Vagina (tissue), 2 donors: ENCODE data around the gene CCDC88C.

Source experiments
- CTCF ChIP-seq, 3 experiments: fragments of 450-650 bp in 2 of 3; fragments of 200-600 bp in 1 of 3; sonication (generic) in 1 of 3; IDR thresholded peaks; one replicate each; pipeline ENCODE4 v1.5.1; 2017 to 2019; ENCODE audit warnings: antibody characterized with exemption in 3 of 3, mild to moderate bottlenecking in 2 of 3, moderate library complexity in 2 of 3
- POLR2A ChIP-seq, 2 donors: fragments of 450-650 bp; IDR thresholded peaks; one replicate each; pipeline ENCODE4 v1.6.1; 2017; ENCODE audit warnings: antibody characterized with exemption in 2 of 2, mild to moderate bottlenecking in 2 of 2, moderate library complexity in 2 of 2
- POLR2AphosphoS5 ChIP-seq, 2 donors: sonication (generic); formaldehyde crosslinking; IDR thresholded peaks; one replicate each; pipeline ENCODE4 v1.9.0; 2017; ENCODE audit warnings: antibody characterized with exemption in 2 of 2, mild to moderate bottlenecking in 2 of 2, low read depth in 1 of 2; ENCODE audit not compliant: insufficient read depth in 1 of 2

GRCh38 chr14:91288876-91289275 lies 128.7 kb downstream of the CCDC88C start:
- no peak for TF ChIP-seq CTCF (IDR thresholded peaks at IDR 0.05)
- TF ChIP-seq POLR2AphosphoS5 (IDR thresholded peaks at IDR 0.05; ENCODE audit: insufficient read depth in 1 of 2, low read depth in 1 of 2) = no peak
- no peak for TF ChIP-seq POLR2A (IDR thresholded peaks at IDR 0.05)
